Right forelimb (tissue), 1 donor: ENCODE measurements around the gene CAPZA2.

Source experiments
- DNase-seq: peaks from one replicate; pipeline ENCODE4 v3.0.0-alpha.2; 2018

Gene CAPZA2

GRCh38 chr7:116862951-116863670 lies 724 bp downstream of the CAPZA2 start:
- peak; percentile 65 for DNase-seq

GRCh38 chr7:116863936-116864500 lies 1.6 kb downstream of the CAPZA2 start:
- no peak for DNase-seq

GRCh38 chr7:116871061-116871700 lies 8.8 kb downstream of the CAPZA2 start:
- no peak for DNase-seq

- no peak for DNase-seq
Observed at GRCh38 chr7:116872026-116872425, 9.6 kb downstream of the CAPZA2 start.

GRCh38 chr7:116873619-116874018 lies 11.2 kb downstream of the CAPZA2 start:
- no peak for DNase-seq

- no peak for DNase-seq
Observed at GRCh38 chr7:116876664-116877442, 14.5 kb downstream of the CAPZA2 start.

- DNase-seq = no peak
Observed at GRCh38 chr7:116877443-116878217, 15.2 kb downstream of the CAPZA2 start.

GRCh38 chr7:116884691-116885090 lies 22.3 kb downstream of the CAPZA2 start:
- DNase-seq = no peak

- DNase-seq = no peak
Observed at GRCh38 chr7:116885724-116886123, 23.3 kb downstream of the CAPZA2 start.

- no peak for DNase-seq
Observed at GRCh38 chr7:116886543-116887156, 24.3 kb downstream of the CAPZA2 start.

GRCh38 chr7:116888895-116889294 lies 26.5 kb downstream of the CAPZA2 start:
- DNase-seq = no peak

- no peak for DNase-seq
Observed at GRCh38 chr7:116895849-116896248, 33.5 kb downstream of the CAPZA2 start.

- DNase-seq = no peak
Observed at GRCh38 chr7:116897661-116898060, 35.3 kb downstream of the CAPZA2 start.

- no peak for DNase-seq
Observed at GRCh38 chr7:116899308-116899707, 36.9 kb downstream of the CAPZA2 start.

GRCh38 chr7:116901143-116901542 lies 38.8 kb downstream of the CAPZA2 start:
- DNase-seq = no peak

GRCh38 chr7:116902867-116903266 lies 40.5 kb downstream of the CAPZA2 start:
- DNase-seq = no peak

- DNase-seq = no peak
Observed at GRCh38 chr7:116906391-116906790, 44.0 kb downstream of the CAPZA2 start.

- no peak for DNase-seq
Observed at GRCh38 chr7:116910383-116910782, 48.0 kb downstream of the CAPZA2 start.

- no peak for DNase-seq
Observed at GRCh38 chr7:116911801-116912200, 49.4 kb downstream of the CAPZA2 start.

GRCh38 chr7:116912269-116912909 lies 50.0 kb downstream of the CAPZA2 start:
- DNase-seq = no peak

GRCh38 chr7:116918704-116919103 lies 56.3 kb downstream of the CAPZA2 start:
- no peak for DNase-seq

- no peak for DNase-seq
Observed at GRCh38 chr7:116920359-116920758, 58.0 kb downstream of the CAPZA2 start.
